Ishikawa (cell line): ENCODE data around the gene TEX9.

ENCODE experiments used
- CEBPB ChIP-seq: IDR thresholded peaks from 2 replicates; pipeline ENCODE4 v1.6.1; 2012
- CREB1 ChIP-seq: IDR thresholded peaks from 2 replicates; pipeline ENCODE4 v1.6.1; 2012; ENCODE audit warnings: low read depth
- EGR1 ChIP-seq: IDR thresholded peaks from 2 replicates; pipeline ENCODE4 v1.6.1; 2012
- EP300 ChIP-seq: IDR thresholded peaks from 2 replicates; pipeline ENCODE4 v1.6.1; 2012; ENCODE audit warnings: borderline replicate concordance
- FOXM1 ChIP-seq: IDR thresholded peaks from 2 replicates; pipeline ENCODE4 v1.6.1; 2012; ENCODE audit warnings: low read depth, borderline replicate concordance
- NFIC ChIP-seq: IDR thresholded peaks from 2 replicates; pipeline ENCODE4 v1.6.1; 2012
- RAD21 ChIP-seq: IDR thresholded peaks from 2 replicates; pipeline ENCODE4 v1.6.1; 2012; ENCODE audit warnings: low read depth
- TAF1 ChIP-seq: IDR thresholded peaks from 2 replicates; pipeline ENCODE4 v1.6.1; 2012; ENCODE audit warnings: low read depth, mild to moderate bottlenecking
- TCF12 ChIP-seq: IDR thresholded peaks from 2 replicates; pipeline ENCODE4 v1.6.1; 2012; ENCODE audit warnings: low read depth
- TEAD4 ChIP-seq: IDR thresholded peaks from 2 replicates; pipeline ENCODE4 v1.6.1; 2012
- USF1 ChIP-seq: IDR thresholded peaks from 2 replicates; pipeline ENCODE4 v1.6.1; 2012
- YY1 ChIP-seq: IDR thresholded peaks from 2 replicates; pipeline ENCODE4 v1.6.1; 2012; ENCODE audit warnings: low read depth
- ZBTB7A ChIP-seq: IDR thresholded peaks from 2 replicates; pipeline ENCODE4 v1.6.1; 2012; ENCODE audit warnings: low read depth
- TF ChIP-seq, protein P1 (sequence below): IDR thresholded peaks from 2 replicates; pipeline ENCODE4 v1.6.1; 2012; ENCODE audit warnings: low read depth, mild to moderate bottlenecking
- TF ChIP-seq, protein P2 (sequence below): IDR thresholded peaks from 2 replicates; pipeline ENCODE4 v1.6.1; 2012

TEX9 gene

GRCh38 chr15:56369234-56369633, 4.0 kb downstream of the TEX9 start:
- TF ChIP-seq FOXM1 (no peak), USF1 (no peak), CREB1 (no peak), YY1 (no peak), ZBTB7A (no peak), RAD21 (no peak), TEAD4 (no peak)
- TF ChIP-seq, protein P1, sequence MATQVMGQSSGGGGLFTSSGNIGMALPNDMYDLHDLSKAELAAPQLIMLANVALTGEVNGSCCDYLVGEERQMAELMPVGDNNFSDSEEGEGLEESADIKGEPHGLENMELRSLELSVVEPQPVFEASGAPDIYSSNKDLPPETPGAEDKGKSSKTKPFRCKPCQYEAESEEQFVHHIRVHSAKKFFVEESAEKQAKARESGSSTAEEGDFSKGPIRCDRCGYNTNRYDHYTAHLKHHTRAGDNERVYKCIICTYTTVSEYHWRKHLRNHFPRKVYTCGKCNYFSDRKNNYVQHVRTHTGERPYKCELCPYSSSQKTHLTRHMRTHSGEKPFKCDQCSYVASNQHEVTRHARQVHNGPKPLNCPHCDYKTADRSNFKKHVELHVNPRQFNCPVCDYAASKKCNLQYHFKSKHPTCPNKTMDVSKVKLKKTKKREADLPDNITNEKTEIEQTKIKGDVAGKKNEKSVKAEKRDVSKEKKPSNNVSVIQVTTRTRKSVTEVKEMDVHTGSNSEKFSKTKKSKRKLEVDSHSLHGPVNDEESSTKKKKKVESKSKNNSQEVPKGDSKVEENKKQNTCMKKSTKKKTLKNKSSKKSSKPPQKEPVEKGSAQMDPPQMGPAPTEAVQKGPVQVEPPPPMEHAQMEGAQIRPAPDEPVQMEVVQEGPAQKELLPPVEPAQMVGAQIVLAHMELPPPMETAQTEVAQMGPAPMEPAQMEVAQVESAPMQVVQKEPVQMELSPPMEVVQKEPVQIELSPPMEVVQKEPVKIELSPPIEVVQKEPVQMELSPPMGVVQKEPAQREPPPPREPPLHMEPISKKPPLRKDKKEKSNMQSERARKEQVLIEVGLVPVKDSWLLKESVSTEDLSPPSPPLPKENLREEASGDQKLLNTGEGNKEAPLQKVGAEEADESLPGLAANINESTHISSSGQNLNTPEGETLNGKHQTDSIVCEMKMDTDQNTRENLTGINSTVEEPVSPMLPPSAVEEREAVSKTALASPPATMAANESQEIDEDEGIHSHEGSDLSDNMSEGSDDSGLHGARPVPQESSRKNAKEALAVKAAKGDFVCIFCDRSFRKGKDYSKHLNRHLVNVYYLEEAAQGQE: no peak
- TF ChIP-seq, protein P2, sequence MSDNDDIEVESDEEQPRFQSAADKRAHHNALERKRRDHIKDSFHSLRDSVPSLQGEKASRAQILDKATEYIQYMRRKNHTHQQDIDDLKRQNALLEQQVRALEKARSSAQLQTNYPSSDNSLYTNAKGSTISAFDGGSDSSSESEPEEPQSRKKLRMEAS: no peak

- TF ChIP-seq EP300 (no peak), EGR1 (no peak), TEAD4 (no peak), CREB1 (no peak), TCF12 (no peak), FOXM1 (no peak), ZBTB7A (no peak), NFIC (no peak), TAF1 (no peak), CEBPB (no peak), YY1 (no peak), RAD21 (no peak), USF1 (no peak)
- TF ChIP-seq, protein P1: no peak
- TF ChIP-seq, protein P2: no peak
These were observed 6.4 kb downstream of the TEX9 start for GRCh38 chr15:56371495-56372147.

GRCh38 chr15:56383010-56383409, 17.8 kb downstream of the TEX9 start:
- TF ChIP-seq EGR1 (no peak), TAF1 (no peak), RAD21 (no peak), CEBPB (no peak), ZBTB7A (no peak), TCF12 (no peak), NFIC (no peak), YY1 (no peak), TEAD4 (no peak), USF1 (no peak), EP300 (no peak)
- TF ChIP-seq, protein P1: no peak
- TF ChIP-seq, protein P2: no peak

GRCh38 chr15:56385908-56386307, 20.7 kb downstream of the TEX9 start:
- no peak for TF ChIP-seq RAD21
- TF ChIP-seq, protein P2: no peak
- no peak for TF ChIP-seq USF1
- TF ChIP-seq FOXM1: no peak
- TF ChIP-seq CEBPB: no peak
- no peak for TF ChIP-seq ZBTB7A
- TF ChIP-seq YY1: no peak
- no peak for TF ChIP-seq CREB1
- TF ChIP-seq, protein P1: no peak
- no peak for TF ChIP-seq NFIC
- TF ChIP-seq EP300: no peak
- no peak for TF ChIP-seq TEAD4
- TF ChIP-seq TAF1: no peak
- TF ChIP-seq EGR1: no peak
- TF ChIP-seq TCF12: no peak
